Upper lobe of left lung (tissue), 6 donors: Measurements from ENCODE around the gene NPHP4. TPM values are rescaled to one million over a fixed set of nuclear protein-coding genes. Genes with fewer than 3 reads are reported as not detected.

ENCODE experiments used
- ATAC-seq, 2 donors: fragments of 200-7000 bp; cut with Tn5 transposase; one replicate each; pipeline ENCODE4 v1.9.1; 2022; ENCODE audit warnings: mild to moderate bottlenecking in 2 of 2, moderate library complexity in 2 of 2; ENCODE audit not compliant: low FRiP score in 2 of 2
- DNase-seq, 2 donors: peaks; one replicate each; pipeline ENCODE4 v3.0.0-alpha.2; 2019 to 2020
- H3K27ac ChIP-seq, 4 donors: fragments of 200-600 bp; sonication (generic); one replicate each; pipeline ENCODE4 v1.5.1; 2016 to 2019
- H3K27me3 ChIP-seq, 4 donors: fragments of 200-600 bp; sonication (generic); one replicate each; pipeline ENCODE4 v1.5.1; 2017 to 2019
- H3K36me3 ChIP-seq, 4 donors: fragments of 200-600 bp; sonication (generic); one replicate each; pipeline ENCODE4 v1.5.1; 2016 to 2019
- H3K4me1 ChIP-seq, 4 donors: fragments of 200-600 bp; sonication (generic); one replicate each; pipeline ENCODE4 v1.5.1; 2018 to 2019
- H3K4me3 ChIP-seq, 4 donors: fragments of 200-600 bp; sonication (generic); one replicate each; pipeline ENCODE4 v1.5.1; 2017 to 2019; ENCODE audit warnings: mild to moderate bottlenecking in 2 of 4, moderate library complexity in 1 of 4
- H3K9me3 ChIP-seq, 4 donors: fragments of 200-600 bp; sonication (generic); one replicate each; pipeline ENCODE4 v1.5.1; 2018 to 2019
- EP300 ChIP-seq, 4 donors: sonication (generic); formaldehyde crosslinking; IDR thresholded peaks; one replicate each; pipeline ENCODE4 v1.5.1; 2017; ENCODE audit warnings: antibody characterized with exemption in 4 of 4, control low read depth in 2 of 4
- POLR2A ChIP-seq, 4 donors: fragments of 450-650 bp; IDR thresholded peaks; one replicate each; pipeline ENCODE4 v1.5.1; 2016 to 2017; ENCODE audit warnings: antibody characterized with exemption in 4 of 4, mild to moderate bottlenecking in 2 of 4
- POLR2AphosphoS5 ChIP-seq, 2 donors: sonication (generic); formaldehyde crosslinking; IDR thresholded peaks; one replicate each; pipeline ENCODE4 v1.5.1; 2017; ENCODE audit warnings: antibody characterized with exemption in 2 of 2
- WGBS, 2 donors: methylation state at CpG; one replicate each; pipeline ENCODE4 v1.1.5; 2017 to 2018; 5-methylcytosine and 5-hydroxymethylcytosine counted together
- total RNA-seq, 6 donors: library from RNA; depleted of rRNA in 4 of 6; stranded (reverse); fragments of >200 nt in 4 of 6; gene quantifications; one replicate each; pipeline versions ENCODE4 v1.1.0 to v1.2.1, GENCODE V29; 2016 to 2021
- TF ChIP-seq, protein P1 (sequence below), 6 experiments: fragments of 450-650 bp in 4 of 6; fragments of 200-600 bp in 2 of 6; sonication (generic) in 2 of 6; IDR thresholded peaks; one replicate each; pipeline ENCODE4 v1.5.1; 2016 to 2019; ENCODE audit warnings: antibody characterized with exemption in 6 of 6
- donor health status: DM: no; HTN: no; CAD: no; lungs with moderate emphysema.
- donor health status: DM: no; HTN: yes; CAD: no; lungs with severe emphysema.

The NPHP4 gene
- total RNA-seq, 6 donors from 2014 or later: 13.5 to 45.1 (median 19.9) TPM

DNA sequence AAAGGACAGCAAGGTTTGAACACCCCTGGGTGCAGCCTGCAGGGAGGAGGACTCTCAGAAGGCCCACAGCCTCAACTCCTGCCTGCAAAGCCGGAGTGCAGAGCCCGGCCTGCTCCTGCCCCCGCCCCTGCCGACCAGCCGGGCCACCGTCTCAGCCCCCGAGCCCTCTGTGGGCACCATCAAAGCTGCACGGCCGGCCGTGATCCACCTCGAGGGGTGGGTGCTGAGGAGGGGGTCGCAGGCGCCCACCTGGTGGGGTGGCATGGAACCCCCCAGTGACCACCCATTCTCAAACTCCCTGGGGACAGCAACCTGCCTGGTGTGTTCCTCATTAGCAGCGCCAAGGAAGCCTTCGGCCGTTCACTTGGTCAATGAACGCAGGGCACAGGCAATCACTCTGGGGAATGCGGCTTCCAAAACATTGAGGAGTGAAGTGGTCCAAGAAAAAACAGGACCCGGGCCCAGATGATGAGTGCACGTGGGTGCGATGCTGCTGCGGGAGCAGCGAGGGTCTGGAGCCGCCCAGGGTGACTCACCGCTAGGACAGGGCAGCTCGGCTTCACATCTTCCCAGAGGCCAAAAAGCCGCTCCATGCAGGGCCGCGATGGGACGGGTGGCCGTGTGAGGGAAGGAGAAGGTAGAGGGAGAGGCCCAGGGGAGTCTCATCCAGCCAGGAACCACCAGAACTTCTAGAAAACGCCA is 157.6 kb downstream of the NPHP4 start:
- Histone ChIP-seq H3K4me1 (no peaks in the 10 kb centered on the region), H3K36me3 (no peaks in the 10 kb centered on the region), H3K9me3 (no peaks in the 10 kb centered on the region), H3K27me3 (peaks cover 0 to 10% (median 0%) of the 10 kb centered on the region in 4 donors), H3K27ac (no peak overlapping the region), H3K4me3 (no peak overlapping the region)
- DNase-seq: peak in 1 of 2 donors; percentile 75
- 77 to 85% methylated on average over 20 to 21 of the region's 32 CpGs for WGBS, 2 donors
- ATAC-seq: no peak
- no peak for TF ChIP-seq POLR2A (IDR thresholded peaks at IDR 0.05)
- TF ChIP-seq, protein P1, sequence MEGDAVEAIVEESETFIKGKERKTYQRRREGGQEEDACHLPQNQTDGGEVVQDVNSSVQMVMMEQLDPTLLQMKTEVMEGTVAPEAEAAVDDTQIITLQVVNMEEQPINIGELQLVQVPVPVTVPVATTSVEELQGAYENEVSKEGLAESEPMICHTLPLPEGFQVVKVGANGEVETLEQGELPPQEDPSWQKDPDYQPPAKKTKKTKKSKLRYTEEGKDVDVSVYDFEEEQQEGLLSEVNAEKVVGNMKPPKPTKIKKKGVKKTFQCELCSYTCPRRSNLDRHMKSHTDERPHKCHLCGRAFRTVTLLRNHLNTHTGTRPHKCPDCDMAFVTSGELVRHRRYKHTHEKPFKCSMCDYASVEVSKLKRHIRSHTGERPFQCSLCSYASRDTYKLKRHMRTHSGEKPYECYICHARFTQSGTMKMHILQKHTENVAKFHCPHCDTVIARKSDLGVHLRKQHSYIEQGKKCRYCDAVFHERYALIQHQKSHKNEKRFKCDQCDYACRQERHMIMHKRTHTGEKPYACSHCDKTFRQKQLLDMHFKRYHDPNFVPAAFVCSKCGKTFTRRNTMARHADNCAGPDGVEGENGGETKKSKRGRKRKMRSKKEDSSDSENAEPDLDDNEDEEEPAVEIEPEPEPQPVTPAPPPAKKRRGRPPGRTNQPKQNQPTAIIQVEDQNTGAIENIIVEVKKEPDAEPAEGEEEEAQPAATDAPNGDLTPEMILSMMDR (IDR thresholded peaks at IDR 0.05): no peak
- TF ChIP-seq EP300 (IDR thresholded peaks at IDR 0.05): no peak
- no peak for TF ChIP-seq POLR2AphosphoS5 (IDR thresholded peaks at IDR 0.05)

DNA sequence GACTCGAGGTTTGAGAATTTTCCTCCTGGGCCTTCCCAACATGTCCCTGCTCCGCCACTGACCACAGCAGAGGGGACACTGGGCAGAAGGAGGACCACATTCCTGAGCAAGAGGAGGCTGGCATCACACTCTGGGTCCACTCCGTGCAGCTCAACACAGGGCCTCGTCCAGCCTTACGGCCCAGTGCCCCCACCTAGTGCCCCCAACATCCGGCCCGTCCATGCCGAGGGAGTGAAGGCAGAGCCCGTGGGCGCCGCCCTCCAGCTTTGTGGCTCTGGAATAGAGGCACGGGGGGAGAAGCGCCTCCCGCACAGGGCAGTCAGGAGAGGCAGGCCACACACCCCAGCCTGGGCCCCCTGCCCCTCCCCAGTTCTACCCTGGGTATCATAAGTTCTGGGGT is 158.3 kb downstream of the NPHP4 start:
- Histone ChIP-seq H3K27ac (no peak overlapping the region), H3K36me3 (no peaks in the 10 kb centered on the region), H3K4me3 (no peak overlapping the region), H3K27me3 (peaks cover 0 to 10% (median 0%) of the 10 kb centered on the region in 4 donors), H3K9me3 (no peaks in the 10 kb centered on the region), H3K4me1 (no peaks in the 10 kb centered on the region)
- peak in 1 of 2 donors; percentile 73 for DNase-seq
- TF ChIP-seq POLR2AphosphoS5 (IDR thresholded peaks at IDR 0.05) (no peak), POLR2A (IDR thresholded peaks at IDR 0.05) (no peak), EP300 (IDR thresholded peaks at IDR 0.05) (no peak)
- TF ChIP-seq, protein P1 (IDR thresholded peaks at IDR 0.05): no peak
- ATAC-seq: no peak
- WGBS, 2 donors: 83 to 91% methylated on average over 6 to 14 of the region's 14 CpGs

DNA sequence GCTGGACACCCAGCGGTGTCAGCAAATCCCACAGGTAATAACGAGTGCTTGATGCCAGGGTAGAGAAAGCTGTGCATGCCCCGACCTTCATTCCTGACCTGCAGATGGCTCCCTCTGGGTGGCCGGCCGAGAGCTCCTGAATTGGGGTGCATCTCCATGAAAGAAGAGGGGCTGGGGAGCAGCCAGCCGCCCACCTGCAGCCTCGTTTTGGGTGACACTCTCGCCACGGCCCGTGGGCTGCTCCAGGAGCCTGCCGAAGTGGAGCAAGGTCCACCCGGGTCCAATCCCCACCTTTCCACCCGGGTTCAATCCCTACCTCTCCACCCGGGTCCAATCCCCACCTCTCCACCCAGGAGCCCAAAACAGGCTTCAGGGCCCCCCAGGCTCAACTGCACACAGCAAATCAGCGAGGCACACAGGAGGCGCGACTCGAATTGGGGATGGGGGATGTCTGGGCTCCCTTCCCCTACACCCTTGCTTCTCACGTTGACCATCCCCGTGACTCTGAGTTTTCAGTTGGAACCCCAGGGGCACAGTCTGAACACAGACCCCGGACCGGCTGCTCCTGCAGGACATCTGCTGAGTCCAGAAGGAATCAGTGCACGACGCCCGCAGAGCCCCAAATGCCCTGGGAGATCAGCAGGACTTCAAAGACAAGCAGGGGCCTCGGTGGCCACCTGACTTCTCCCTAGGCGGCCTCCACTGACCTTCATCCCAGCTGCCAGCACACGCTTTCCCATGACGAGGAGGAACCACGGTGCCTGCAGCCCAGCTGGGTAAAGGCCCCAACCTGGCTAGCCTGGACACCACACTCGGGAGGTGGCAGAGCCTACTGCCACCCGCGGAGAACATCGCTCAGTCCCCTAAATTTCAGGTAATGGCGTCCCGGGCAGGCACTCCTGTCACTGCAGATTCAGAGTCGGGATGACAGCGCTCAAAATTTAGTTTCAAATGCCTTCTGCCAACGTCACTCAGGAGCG is 159.0 kb downstream of the NPHP4 start:
- DNase-seq (peak in 1 of 2 donors; percentile 54), ATAC-seq (no peak)
- Histone ChIP-seq H3K27me3 (peaks cover 0 to 10% (median 0%) of the 10 kb centered on the region in 4 donors), H3K4me1 (no peaks in the 10 kb centered on the region), H3K36me3 (no peaks in the 10 kb centered on the region), H3K9me3 (no peaks in the 10 kb centered on the region), H3K27ac (no peak overlapping the region), H3K4me3 (no peak overlapping the region)
- 78 to 83% methylated on average over 24 to 39 of the region's 40 CpGs for WGBS, 2 donors
- TF ChIP-seq POLR2A (IDR thresholded peaks at IDR 0.05) (no peak), POLR2AphosphoS5 (IDR thresholded peaks at IDR 0.05) (no peak), EP300 (IDR thresholded peaks at IDR 0.05) (no peak)
- TF ChIP-seq, protein P1 (IDR thresholded peaks at IDR 0.05): no peak

DNA sequence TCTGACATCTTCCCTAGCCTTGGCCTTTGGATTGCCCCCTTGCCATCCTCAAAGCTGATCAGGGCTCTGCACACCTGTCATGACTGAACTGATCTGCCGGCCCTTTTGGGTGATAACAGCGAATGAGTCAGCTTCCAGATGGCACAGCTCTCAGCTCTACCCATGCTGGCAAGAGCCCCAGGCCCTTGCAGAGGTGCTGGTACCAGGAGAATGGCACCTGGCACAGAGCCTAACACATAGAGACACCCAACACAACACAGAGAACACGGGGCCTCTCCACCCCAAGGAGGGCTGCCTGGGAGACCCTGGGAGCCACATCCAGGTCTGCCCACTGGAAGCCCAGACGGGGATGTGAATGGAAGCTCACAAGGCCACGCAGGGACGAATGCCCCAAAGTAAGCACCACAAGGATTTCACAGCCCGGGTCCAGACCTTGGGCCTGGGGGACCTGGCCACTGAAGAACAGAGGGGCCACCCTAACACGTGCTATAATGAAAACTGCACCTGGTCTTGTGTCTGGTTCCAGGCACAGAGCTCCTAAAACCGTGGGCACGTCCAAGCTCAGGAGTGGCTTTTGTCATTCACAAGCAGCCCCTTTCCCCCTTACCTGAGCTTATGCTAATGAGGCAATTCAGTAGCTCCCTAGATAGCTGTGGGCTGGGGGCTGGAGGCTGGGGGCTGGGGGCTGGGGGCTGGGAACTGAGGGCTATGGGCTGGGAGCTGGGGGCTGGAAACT is 160.5 kb downstream of the NPHP4 start:
- Histone ChIP-seq H3K4me3 (no peak overlapping the region), H3K4me1 (no peaks in the 10 kb centered on the region), H3K27me3 (peaks cover 0 to 4% (median 0%) of the 10 kb centered on the region in 4 donors), H3K36me3 (no peaks in the 10 kb centered on the region), H3K27ac (no peak overlapping the region), H3K9me3 (no peaks in the 10 kb centered on the region)
- TF ChIP-seq, protein P1 (IDR thresholded peaks at IDR 0.05): no peak
- WGBS, 2 donors: 32 to 41% methylated on average over 2 to 10 of the region's 10 CpGs
- ATAC-seq (no peak), DNase-seq (no peak)
